Measurements from ENCODE around the gene SH3RF3. TPM values are rescaled to one million over a fixed set of nuclear protein-coding genes. Genes with fewer than 3 reads are reported as not detected.

The SH3RF3 gene
- total and polyA plus RNA-seq, 9 of the 15 experiments (the other 6 are each of a cell fraction or from before 2014, with no cell fraction given): 0.02 TPM; not detected in 8

DNA sequence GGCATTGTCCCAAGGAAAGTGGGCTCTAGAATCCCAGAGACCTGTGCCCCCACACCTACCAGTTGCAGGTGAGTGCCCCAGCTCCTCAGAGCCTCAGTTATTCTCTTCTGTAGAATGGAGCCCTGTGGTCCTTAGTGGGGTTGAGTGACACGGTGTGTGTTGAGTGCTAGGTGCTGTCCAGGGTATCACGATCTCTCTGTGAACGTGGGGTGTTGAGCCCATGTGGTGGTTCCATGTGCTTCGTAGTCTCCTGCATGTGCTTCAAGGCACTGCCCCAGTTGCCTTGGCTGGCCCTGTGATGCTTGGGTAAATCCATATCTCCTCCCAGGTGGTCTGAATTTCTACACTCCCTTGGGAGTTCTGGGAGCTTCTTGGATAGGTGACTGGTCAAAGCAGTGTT, 54.9 kb downstream of the SH3RF3 start:
- FAIRE-seq (no peak), DNase-seq (ENCODE audit: extremely low read depth in 1 of 4, low spot score in 3 of 4) (no peak), ATAC-seq (no peak)
- Histone ChIP-seq H3K27ac (ENCODE audit: extremely low read depth, low read depth, low read length) (no peak overlapping the region), H2AFZ (ENCODE audit: low read depth, low read length) (no peak overlapping the region), H3K27me3 (ENCODE audit: control insufficient read depth in 2 of 2, insufficient read depth in 2 of 2, low read length in 2 of 2) (peaks cover 12 to 42% of the 10 kb centered on the region in 2 experiments; a peak in 3 of 5 replicates), H3K9me3 (replicated peaks; ENCODE audit: control insufficient read depth, insufficient read depth, low read depth, low read length) (no peaks in the 10 kb centered on the region), H4K20me1 (replicated peaks; ENCODE audit: control insufficient read depth, insufficient read depth, low read length) (0 out of 2 replicates have a peak, but pooled peaks cover 2% of the 10 kb centered on the region), H3K4me2 (ENCODE audit: insufficient read depth, low read length) (no peak overlapping the region), H3K9me1 (ENCODE audit: control insufficient read depth, insufficient read depth, low read length) (no peaks in the 10 kb centered on the region), H3K79me2 (ENCODE audit: control insufficient read depth, insufficient read depth, low read length) (no peaks in the 10 kb centered on the region), H3K4me1 (replicated peaks in 1 of 2; ENCODE audit: control insufficient read depth in 2 of 2, insufficient read depth in 2 of 2, low read length in 2 of 2) (no peaks in the 10 kb centered on the region), H3K9ac (ENCODE audit: insufficient read depth in 1 of 2, low read depth in 2 of 2, low read length in 2 of 2) (no peak overlapping the region), H3K36me3 (ENCODE audit: control insufficient read depth, insufficient read depth, low read length) (no peaks in the 10 kb centered on the region), H3K4me3 (no peak overlapping the region)
- ChIA-PET POLR2A (interaction anchor here (0.5 to 0.7 kb wide), 2 partner anchors 135 to 381 kb away, joined by 3 read pairs; no protein-coding TSS in a partner anchor), CTCF (ENCODE audit: low intra/inter-chr PET ratio) (no interaction called here)
- intact Hi-C loops (cut with micrococcal nuclease) (no loop called here), in situ Hi-C loops (cut with MboI) (no loop called here)
- TF ChIP-seq ZNF766 (CRISPR knock-in tag; conservative IDR thresholded peaks at IDR 0.05): no peak
- no TSS peak for BruUV-seq (replicated peaks)
- 2% methylated on average over 4 of the region's 4 CpGs for WGBS (ENCODE audit: insufficient coverage, low coverage, missing lambda C conversion rate)

- in situ Hi-C loops (cut with MboI) (no loop called here), intact Hi-C loops (cut with micrococcal nuclease) (no loop called here)
- POLR2A ChIA-PET: interaction anchor here (0.5 to 0.7 kb wide), 2 partner anchors 134 to 381 kb away, joined by 3 read pairs; no protein-coding TSS in a partner anchor
- no TSS peak for BruUV-seq (replicated peaks)
- H3K27ac ChIP-seq (ENCODE audit: extremely low read depth, low read depth, low read length): no peak overlapping the region
- H3K4me1 ChIP-seq (replicated peaks in 1 of 2; ENCODE audit: control insufficient read depth in 2 of 2, insufficient read depth in 2 of 2, low read length in 2 of 2): no peaks in the 10 kb centered on the region
- H2AFZ ChIP-seq (ENCODE audit: low read depth, low read length): no peak overlapping the region
- H3K36me3 ChIP-seq (ENCODE audit: control insufficient read depth, insufficient read depth, low read length): no peaks in the 10 kb centered on the region
- CTCF ChIA-PET (ENCODE audit: low intra/inter-chr PET ratio): no interaction called here
- FAIRE-seq: no peak
- no peak for ATAC-seq
- no peak overlapping the region for H3K9ac ChIP-seq (ENCODE audit: insufficient read depth in 1 of 2, low read depth in 2 of 2, low read length in 2 of 2)
- H3K4me3 ChIP-seq: no peak overlapping the region
- no peaks in the 10 kb centered on the region for H3K9me3 ChIP-seq (replicated peaks; ENCODE audit: control insufficient read depth, insufficient read depth, low read depth, low read length)
- H3K4me2 ChIP-seq (ENCODE audit: insufficient read depth, low read length): no peak overlapping the region
- no peak for DNase-seq (ENCODE audit: extremely low read depth in 1 of 4, low spot score in 3 of 4)
- no peaks in the 10 kb centered on the region for H3K9me1 ChIP-seq (ENCODE audit: control insufficient read depth, insufficient read depth, low read length)
- 4% methylated on average over 3 of the region's 3 CpGs for WGBS (ENCODE audit: insufficient coverage, low coverage, missing lambda C conversion rate)
- H3K27me3 ChIP-seq (ENCODE audit: control insufficient read depth in 2 of 2, insufficient read depth in 2 of 2, low read length in 2 of 2): peaks cover 15 to 46% of the 10 kb centered on the region in 2 experiments; a peak in 3 of 5 replicates
- 0 out of 2 replicates have a peak, but pooled peaks cover 2% of the 10 kb centered on the region for H4K20me1 ChIP-seq (replicated peaks; ENCODE audit: control insufficient read depth, insufficient read depth, low read length)
- H3K79me2 ChIP-seq (ENCODE audit: control insufficient read depth, insufficient read depth, low read length): no peaks in the 10 kb centered on the region
- no peak for TF ChIP-seq HDAC6 (IDR thresholded peaks at IDR 0.05; ENCODE audit: low read depth, low read length)
- TF ChIP-seq ZNF609 (CRISPR knock-in tag; IDR thresholded peaks at IDR 0.05; ENCODE audit: borderline replicate concordance): no peak
- no peak for TF ChIP-seq U2AF1 (optimal IDR thresholded peaks at IDR 0.05; ENCODE audit: low read depth, low read length)
- TF ChIP-seq ZNF561 (CRISPR knock-in tag; conservative IDR thresholded peaks at IDR 0.05): no peak
- TF ChIP-seq ZNF217 (CRISPR knock-in tag; IDR thresholded peaks at IDR 0.05): no peak
- no peak for TF ChIP-seq TCF7L2 (IDR thresholded peaks at IDR 0.05; ENCODE audit: low read depth, low read length)
- TF ChIP-seq TRIM24 (IDR thresholded peaks at IDR 0.05): no peak
- TF ChIP-seq MEIS2 (IDR thresholded peaks at IDR 0.05; ENCODE audit: partially characterized antibody): no peak
Measured at GRCh38 chr2:109184368-109184767, 55.4 kb downstream of the SH3RF3 start.
